Hematopoietic multipotent progenitor cell treated with erythropoietin and hydrocortisone succinate and interleukin-3 and kit ligand, for 17 days (in vitro differentiated cells): ENCODE measurements around the gene SLC5A10.

ENCODE experiments used
- DNase-seq: peaks from one replicate; pipeline ENCODE4 v3.0.0-alpha.2; 2015; ENCODE audit warnings: low spot score

The SLC5A10 gene

DNA sequence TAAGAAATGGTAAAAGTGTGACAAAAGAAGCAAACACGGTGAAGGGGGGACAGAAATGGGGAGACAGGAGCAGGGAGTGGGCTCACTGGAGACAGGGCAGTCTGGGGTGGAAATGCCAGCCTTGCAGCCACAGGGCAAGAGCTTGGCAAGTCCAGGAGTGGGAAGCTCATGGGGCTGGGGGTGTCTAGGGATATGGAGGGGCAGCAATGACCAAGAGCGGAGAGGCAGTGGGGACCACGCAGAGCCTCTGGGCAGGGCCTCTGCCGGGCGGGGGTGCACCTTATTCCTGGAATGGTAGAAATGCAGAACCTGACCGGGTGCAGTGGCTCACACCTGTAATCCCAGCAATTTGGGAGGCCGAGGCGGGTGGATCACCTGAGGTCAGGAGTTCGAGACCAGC, 12.6 kb downstream of the SLC5A10 start:
- DNase-seq = no peak

DNA sequence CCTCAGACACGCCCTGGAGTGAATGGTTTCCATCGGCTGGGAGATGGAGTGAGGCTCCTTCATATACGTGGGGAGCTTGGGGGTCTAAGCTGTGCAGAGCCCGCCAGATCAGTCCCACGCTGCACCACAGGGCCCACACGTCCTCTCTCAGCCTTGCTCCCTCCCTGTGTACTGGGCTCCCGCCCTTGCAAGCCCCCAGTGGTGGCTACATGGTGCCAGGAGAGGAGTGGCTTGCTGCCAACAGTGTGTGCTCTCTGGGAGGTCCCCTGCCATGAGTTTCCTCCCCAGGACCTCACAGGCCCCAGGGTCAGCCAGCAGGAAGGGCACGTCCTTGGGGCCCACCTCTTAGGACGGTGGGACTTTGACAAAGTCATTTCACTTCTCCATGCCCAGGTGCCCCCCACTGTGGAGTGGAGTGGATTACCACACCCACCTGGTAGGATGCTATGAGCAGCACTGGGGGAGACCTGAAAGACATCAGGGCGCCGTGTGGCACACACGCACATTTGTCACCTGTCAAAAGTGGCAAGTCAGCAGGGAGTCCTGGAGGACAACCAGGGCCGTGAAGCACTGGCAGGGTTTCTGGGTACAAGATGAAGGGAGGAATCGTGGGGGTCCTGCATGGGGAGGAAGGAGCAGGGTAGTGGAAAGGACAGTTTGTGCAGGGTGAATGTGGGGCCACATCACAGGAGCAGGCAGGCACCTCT, 13.7 kb downstream of the SLC5A10 start:
- DNase-seq = no peak

DNA sequence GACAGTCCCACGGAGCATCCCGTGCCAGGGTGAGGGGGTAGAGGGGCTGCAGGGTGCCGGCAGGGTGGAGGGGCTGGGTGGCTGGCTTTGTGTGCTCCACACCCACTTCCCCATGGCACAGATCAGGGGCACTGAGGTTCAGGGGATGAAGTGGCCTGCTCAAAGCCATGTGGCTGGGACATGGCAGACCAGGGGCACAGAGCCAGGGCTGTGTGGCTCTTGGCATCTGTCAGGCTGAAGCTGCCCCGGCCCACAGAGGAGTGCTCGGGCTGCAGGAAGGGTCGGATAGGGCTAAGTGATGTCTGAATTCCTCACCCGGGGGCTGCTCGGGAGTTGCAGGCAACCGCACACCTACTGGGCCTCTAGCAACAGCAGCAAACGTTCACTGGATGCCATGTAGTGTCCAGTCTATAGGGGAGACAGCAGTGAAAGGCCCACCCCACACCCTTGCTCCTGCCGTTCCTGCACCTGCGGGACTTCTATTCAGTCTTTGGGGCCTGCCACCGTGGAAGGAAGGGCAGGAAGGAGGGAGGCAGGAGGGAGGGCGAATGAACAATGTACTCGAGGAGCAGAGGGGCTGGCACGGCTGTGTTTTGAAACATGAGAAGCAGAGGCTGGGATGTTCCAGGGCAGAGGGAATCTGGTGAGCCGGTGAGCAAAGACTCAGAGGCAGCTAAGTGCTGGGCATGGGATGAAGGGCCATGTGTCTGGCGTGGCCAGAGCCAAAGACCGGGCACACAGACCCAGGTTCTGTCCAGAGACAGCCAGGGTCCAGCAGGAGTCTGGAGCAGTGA, 15.1 kb downstream of the SLC5A10 start:
- no peak for DNase-seq

DNA sequence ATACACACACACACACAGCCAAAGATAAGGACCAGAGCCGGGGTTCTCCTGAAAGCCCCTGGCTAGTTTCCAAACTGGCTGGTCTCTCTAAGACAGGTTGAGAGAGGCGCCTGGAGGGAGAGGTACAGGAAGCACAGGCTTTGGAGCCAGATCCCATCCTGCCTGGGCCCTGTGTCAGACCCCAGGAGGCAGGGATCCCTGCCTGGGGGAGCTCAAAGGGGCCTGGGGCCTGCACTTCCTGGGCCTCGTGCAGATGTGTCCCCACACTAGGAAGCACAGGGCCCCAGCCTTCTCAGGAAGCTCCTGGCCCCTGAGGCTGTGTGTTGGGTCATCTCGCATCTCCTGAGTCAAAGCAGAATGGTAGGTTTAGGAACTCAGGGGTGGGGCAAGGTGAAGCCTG, 16.0 kb downstream of the SLC5A10 start:
- DNase-seq = no peak

DNA sequence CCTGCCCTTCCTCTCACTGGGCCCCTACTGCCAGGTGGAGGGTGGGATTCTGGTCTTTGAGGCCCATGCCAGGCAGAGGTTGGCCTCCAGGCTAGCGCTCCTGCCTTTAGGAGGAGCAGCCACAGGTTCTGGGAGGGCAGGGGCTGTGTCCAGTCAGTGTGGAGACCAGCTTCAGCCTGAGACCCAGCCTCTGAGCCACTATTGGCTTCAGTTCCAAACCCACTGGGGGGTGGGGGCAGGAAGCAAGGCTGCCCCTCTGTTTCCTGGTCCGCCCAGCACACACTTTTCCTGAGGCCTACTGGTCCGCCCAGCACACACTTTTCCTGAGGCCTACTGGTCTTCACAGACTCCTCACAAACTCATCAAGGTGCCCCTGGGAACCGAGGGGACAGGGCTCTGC, 16.4 kb downstream of the SLC5A10 start:
- no peak for DNase-seq

DNA sequence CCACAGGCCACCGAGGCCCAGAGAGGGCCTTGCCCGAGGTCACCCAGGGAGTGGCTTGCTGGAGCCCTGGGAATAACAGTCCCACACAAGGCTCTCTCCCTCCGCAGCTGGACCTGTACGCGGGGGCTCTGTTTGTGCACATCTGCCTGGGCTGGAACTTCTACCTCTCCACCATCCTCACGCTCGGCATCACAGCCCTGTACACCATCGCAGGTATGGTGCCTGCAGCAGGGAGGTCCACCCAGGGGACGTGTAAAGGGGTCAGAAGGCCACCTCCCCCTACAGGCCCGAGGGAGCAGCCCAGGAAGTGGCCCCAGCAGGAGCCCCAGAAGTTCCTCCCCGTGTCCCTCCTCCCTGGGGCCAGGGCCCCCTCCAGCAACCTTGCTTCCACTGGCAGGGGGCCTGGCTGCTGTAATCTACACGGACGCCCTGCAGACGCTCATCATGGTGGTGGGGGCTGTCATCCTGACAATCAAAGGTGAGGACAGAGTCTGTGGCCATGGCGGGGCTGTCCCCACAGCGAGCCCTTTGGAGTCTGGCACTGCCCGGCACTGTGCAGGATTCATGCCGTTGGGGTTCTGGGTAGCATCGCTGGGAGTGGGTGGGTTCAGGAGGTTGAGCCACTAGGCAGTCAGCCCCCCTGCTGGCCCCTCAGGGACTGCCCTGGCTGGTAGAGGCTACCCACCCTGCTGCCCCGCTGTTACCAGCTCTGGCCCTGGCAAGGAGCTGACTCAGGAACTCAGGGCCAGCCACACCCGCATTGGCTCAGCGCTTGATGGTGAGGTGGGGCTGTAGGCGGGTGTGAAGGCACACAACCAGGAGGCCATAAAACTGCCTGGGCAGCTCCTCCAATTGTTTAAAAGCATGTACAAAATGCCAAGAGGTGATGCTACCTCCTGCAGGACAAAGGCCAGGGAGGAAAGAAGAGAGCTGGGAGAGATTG, 17.3 kb downstream of the SLC5A10 start:
- peak; percentile 26 for DNase-seq

DNA sequence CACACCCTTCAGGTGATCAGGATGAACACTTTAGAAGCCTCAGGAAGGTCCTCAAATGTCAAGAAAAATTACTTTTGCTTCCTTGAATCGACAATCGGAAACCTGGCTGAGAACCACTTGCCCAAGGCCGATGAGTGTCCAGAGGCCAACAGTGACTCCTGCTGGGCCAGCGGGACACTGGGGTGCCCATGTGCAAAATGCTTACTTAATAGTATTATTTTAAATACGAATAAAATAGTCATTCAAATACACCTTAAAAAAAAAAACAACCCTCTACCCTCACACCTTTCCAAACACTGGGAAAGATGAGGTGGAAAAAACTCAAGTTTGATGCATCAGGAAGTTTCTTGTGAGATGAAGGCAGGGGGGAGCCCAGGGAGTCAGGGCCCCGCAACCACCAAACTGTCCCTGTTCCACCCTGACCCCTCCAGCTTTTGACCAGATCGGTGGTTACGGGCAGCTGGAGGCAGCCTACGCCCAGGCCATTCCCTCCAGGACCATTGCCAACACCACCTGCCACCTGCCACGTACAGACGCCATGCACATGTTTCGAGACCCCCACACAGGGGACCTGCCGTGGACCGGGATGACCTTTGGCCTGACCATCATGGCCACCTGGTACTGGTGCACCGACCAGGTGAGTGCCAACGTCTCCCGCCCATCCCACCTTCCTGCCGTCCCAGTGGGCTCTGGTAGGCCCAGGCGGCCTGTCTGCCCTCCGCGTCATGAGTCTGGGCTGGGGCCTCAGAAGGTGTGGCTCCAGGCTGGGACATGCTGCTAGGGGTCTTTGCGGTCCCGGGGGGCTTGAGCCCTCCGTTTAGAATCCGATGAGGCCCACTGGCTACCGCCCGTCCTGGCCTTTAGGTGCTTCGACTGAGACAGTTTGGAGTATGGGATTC, 18.9 kb downstream of the SLC5A10 start:
- no peak for DNase-seq

DNA sequence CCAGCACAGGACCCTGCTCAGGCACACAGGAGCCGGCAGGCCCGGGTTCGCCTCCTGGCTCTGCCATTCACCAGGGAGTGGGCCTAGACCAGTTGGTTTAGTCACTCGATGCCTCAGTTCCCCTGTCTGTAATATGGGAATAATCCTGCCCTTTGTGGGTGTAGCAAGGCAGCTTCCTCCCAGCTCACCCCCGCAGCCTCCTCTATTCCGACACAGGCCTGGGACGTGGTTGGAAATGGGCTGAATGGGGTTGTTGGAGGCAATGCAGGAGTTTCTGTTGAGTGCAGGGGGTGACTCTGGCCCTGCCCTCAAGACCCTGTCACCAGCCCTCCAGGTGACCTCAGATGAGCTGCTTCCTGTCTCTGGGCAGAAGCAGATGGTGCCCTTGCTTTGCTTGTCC, 19.8 kb downstream of the SLC5A10 start:
- DNase-seq = no peak

DNA sequence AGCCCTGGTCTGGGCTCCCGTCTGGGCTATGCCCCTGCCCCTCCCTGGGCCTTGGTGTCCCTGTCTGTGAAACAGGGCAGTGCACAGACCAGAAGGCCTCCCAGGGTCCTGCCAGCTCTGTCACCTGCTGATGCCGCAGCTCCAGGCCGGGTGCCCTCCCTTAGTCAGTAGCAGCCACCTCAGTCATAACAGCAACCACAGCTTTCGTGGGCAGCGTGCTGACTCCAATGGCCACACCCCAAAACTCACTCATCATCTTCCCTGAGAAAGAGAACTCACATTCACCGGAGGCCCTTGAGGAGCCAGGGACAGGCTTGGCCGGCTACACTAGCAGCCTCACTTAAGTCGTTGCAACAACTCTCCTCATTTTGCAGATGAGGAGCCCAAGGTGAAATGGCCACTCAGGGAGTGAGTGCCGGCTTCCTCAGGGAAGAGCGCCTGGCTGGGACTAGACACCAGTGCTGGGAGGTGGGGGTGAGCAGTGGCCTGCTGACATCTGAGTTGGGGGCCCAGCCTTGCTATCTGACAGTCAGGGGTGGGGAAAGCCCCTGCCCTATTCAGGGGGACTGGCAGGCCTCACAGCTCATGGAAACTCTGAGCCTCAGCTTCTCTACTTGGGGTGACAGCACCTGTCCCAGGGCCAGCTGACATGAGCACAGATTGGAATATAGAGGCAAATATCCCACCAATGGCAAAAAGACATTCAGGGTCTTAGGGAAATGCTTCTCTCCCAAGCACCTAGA, 22.6 kb downstream of the SLC5A10 start:
- no peak for DNase-seq

DNA sequence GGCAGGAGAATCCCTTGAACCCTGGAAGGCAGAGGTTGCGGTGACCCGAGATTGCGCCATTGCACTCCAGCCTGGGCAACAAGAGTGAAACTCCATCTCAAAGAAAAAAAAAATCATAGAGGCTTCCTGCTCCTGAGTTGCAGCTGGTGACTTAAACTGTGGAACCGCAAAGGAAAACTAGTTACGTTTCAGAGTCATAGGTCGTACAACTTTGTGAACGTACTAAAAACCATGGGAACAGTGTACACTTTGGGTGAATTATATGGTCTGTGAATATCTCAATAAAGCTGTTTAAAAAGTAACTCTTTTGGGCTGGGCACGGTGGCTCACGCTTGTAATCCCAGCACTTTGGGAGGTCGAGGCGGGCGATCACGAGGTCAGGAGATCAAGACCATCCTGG, 23.6 kb downstream of the SLC5A10 start:
- no peak for DNase-seq

DNA sequence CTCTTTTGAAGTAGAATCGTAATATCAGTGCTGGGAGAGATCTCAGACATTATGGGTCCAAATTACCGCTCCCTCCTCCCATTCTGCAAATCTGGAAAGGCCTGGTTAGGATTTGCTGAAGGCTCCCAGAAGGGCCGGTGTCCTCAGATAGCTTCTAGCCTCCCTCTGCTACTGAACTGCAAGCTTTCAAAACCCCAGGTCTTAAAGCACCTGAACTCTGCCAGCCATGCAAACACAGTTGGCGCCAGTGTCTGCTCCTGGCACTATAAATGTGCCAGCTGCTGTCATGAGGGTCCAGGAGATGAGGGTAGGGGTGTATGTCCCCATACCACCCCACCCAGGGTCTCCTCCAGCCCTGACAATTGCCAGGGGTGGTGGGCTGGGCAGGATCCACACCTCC, 24.2 kb downstream of the SLC5A10 start:
- DNase-seq = no peak

DNA sequence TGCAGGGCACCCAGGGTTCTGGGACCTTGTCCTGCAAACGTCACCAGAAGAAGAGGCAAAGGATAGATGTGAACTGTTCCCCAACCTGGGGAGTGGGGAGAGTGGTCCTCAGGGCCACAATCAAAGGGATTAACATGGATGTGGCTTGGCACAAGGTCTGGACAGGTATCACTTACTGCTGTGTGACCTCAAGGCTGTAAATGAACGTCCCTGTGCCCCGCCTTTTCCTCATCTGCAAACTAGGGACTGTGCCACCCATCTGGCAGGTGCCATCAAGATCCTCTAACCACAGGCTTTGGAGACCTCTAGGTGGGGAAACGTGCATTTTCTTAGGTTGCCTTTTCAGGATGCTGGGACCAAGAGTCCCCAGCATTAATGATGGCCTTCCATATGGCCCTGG, 25.1 kb downstream of the SLC5A10 start:
- DNase-seq = no peak

DNA sequence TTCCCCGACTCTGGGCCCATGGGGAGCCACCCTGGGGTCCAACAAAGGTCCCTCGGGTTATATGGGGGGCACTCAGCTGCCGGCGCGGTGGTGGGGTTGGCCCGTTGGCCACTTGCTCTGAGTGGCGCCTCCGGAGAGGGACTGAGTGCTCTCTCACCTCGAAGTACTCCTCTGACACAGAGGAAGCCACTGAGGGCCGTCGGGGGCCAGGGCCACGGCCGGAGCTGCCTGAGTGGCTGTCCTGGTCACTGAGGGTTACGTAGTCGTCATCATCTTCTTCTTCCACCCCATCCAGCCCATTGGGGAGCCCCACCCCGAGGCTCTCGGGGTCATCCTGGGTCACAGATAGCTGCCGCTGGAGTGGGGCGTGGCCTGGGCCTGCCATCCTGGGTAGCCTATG, 25.7 kb downstream of the SLC5A10 start:
- no peak for DNase-seq

DNA sequence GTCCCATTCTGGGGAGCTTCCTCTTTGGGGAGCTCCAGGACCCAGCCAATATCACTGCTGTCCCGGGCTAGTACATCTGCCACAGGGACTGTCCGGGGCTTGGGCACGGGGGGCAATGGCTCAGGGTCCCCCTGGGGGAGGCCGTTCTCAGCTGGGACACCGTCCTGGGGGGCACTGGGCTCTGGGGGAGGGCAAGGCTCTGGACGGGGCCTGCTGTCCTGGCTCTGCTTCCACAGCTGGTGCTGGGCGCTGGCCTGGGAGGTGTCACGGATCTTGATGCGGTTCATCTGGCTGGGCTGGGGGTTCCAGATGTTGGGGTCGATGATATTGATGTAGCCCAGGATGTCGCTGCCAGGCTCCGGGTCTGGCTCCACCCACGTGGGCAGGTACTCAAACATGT, 26.1 kb downstream of the SLC5A10 start:
- DNase-seq = no peak

DNA sequence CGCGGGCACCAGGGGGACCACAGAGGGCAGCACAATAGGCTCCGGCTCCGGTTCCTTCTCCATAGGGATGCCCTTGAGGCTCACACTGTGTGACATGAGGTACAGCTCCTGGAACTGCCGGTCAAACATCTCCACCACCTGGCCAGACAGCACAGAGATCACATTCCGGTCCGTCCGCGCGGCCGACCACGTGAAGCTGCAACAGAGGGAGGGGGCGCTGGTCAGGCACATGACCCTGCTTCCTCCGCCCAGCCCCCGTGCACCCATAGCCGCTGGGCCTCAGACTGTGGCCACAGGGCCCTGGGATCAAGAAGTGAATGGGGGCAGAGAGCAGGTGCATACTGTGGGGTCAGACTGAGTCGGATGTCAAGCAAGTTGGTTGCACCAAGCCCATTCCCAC, 26.7 kb downstream of the SLC5A10 start:
- no peak for DNase-seq

DNA sequence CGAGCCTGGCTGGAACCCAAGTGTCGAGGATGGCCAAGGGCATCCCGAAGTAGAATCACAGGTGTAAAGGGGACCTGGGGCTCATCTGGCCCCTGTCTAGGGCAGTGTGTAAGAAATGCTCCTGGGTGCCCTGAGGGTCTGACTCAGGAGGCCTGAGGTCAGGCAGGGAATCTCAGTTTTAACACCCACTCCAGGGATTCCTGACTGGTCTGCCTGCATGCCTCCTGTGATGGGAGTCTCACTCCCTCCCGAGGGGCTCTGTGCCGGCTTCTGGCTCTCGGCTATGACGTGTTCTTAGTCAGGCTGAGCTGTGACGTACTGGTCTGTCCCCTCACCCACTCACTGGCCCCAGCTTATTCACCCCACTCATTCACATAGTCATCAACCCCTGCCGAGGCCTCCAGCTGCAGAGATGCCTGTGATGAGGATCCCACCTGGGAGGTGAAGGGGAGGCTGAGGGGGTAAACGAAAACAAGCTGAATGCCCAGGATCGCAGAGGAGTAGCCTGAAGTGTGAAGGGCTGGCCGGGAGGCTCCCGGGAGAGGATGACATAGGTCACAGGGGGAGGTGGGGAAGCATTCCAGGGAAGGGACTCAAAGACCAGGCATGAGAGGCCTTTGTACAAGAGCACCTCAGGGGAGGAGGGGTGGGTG, 28.8 kb downstream of the SLC5A10 start:
- DNase-seq = no peak

DNA sequence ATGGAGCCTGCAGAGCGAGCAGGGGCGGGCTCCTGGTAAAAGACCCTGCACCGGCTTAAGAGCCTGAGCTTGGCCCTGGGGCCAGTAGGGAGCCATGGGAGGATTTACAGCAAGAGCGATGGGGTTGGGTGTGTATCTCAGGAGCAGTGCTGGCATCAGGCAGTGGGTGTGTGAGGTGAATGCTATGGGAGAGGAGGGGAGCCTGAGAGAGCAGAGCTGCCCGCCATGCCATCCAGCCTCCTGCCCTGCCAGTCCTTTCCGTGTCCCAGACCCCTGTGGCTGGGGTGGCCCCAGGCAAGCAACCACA, 29.3 kb downstream of the SLC5A10 start:
- no peak for DNase-seq

DNA sequence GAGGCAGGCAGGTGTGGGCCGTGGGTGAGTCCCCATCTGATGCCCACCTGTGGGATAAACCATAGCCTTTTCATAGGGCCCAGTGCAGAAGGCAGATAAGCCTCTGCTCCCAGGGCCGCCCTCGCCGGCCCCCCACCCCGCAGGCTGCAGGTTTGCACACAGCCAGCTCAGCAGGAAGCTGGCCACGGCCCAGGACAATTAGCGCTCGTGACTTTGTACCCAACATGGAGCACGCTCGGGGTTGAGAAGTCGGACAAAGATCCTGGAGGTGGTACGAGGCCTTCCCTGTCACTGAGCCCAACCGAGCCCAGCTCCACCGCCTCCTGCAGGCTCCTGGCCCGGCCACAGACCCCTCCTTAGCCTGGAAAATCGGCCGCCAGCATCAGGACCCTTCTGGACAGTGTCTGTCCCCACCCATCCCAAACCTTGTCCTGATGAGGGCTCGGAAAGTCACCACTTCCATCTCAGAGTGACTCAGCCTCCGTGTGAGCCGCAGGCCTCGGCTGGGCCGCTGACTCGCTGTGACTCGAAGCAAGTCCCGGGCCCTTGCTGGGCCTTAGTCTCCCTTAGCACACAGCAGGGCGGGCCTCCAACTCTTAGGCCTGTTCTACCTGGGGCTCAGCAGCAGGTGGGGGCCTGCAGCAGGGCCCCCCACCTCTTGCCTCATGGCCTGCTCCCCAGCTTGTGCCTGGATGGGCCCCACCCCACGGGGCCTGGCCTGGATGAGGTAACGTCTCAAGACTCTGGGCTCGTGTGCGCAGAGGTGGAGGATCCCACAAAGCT, 29.9 kb downstream of the SLC5A10 start:
- DNase-seq = no peak

DNA sequence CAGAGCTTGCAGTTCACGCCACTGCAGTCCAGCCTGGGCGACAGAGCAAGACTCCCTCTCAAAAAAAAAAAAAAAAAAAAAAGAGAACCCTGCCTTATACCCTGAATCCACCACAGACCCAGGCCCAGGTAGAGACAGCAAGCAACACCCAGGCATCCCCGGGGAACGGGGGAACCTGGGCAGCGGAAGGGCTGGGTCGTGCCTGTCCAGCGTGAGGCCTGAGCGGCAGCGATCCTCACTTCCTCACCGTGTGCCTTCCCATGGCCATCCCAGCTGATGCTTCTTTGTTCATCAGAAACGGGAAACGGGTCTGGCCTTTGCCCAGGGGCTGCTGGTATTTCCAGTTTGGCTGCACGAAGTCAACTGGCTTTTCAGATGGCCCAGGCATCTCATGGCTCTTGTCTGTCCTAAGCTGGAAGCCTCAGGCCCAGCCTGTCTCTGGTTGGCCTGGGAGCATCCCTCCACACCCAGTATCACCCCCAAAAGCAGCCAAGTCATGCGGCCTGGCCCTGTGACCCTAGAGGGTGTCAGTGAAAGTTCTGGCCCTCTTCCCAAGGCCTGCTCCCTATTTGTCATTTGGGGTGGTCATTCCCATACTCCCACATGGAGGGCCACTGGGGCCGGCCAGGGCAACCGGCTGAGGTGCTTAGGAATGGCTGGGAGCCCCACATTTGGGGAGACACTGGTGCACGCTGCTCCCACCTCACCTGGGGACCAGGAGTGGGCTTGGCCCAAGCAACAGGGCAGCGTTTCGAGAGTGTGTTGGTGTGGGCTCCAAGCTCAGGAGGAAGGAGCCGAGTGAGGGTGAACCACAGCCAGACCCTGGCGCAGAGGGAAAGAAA, 32.5 kb downstream of the SLC5A10 start:
- DNase-seq = no peak
